CD14-positive monocyte (primary cell): ENCODE results near the gene DOCK4. TPM values are rescaled to one million over a fixed set of nuclear protein-coding genes. Genes with fewer than 3 reads are reported as not detected.

ENCODE experiments used
- DNase-seq, 3 donors: peaks; one replicate each; pipeline ENCODE4 v3.0.0-alpha.2; 2011 to 2022
- H2AFZ ChIP-seq: 2 replicates; pipeline ENCODE4 v1.6.0; 2012; ENCODE audit warnings: mild to moderate bottlenecking, low read depth, low read length, inconsistent platforms; ENCODE audit not compliant: insufficient read depth, poor library complexity, severe bottlenecking
- H3K27ac ChIP-seq, 2 donors: 1 replicate in 1 of 2; 2 replicates in 1 of 2; pipeline ENCODE4 v1.5.1; 2012 to 2013; ENCODE audit warnings: low read length in 2 of 2, control low read depth in 1 of 2, inconsistent platforms in 1 of 2, low read depth in 1 of 2, mild to moderate bottlenecking in 1 of 2
- H3K27me3 ChIP-seq, 2 donors: one replicate each; pipeline versions ENCODE4 v1.6.0 to v1.6.1; 2011 to 2013; ENCODE audit warnings: low read length in 2 of 2; ENCODE audit not compliant: control insufficient read depth in 2 of 2, insufficient read depth in 2 of 2
- H3K36me3 ChIP-seq, 2 donors: replicated peaks in 1 of 2; 1 replicate in 1 of 2; 2 replicates in 1 of 2; pipeline versions ENCODE4 v1.5.1 to v1.6.1; 2012 to 2013; ENCODE audit warnings: low read length in 2 of 2, control low read depth in 1 of 2, inconsistent platforms in 1 of 2, mild to moderate bottlenecking in 1 of 2; ENCODE audit not compliant: insufficient read depth in 2 of 2, control insufficient read depth in 1 of 2
- H3K4me1 ChIP-seq, 2 donors: 1 replicate in 1 of 2; 2 replicates in 1 of 2; pipeline versions ENCODE4 v1.5.1 to v1.6.1; 2012 to 2013; ENCODE audit warnings: low read length in 2 of 2, control low read depth in 1 of 2, inconsistent platforms in 1 of 2, mild to moderate bottlenecking in 1 of 2, moderate library complexity in 1 of 2; ENCODE audit not compliant: insufficient read depth in 2 of 2, control insufficient read depth in 1 of 2
- H3K4me2 ChIP-seq: replicated peaks from 2 replicates; pipeline ENCODE3; 2012; ENCODE audit warnings: low read length, moderate library complexity, mild to moderate bottlenecking; ENCODE audit not compliant: poor library complexity, severe bottlenecking; ENCODE audit errors: extremely low read depth
- H3K4me3 ChIP-seq, 3 experiments: fragments of 200-600 bp in 1 of 3; sonication (generic) in 1 of 3; replicated peaks in 1 of 3; 1 replicate in 2 of 3; 2 replicates in 1 of 3; pipeline ENCODE4 v1.5.1; 2011 to 2013; ENCODE audit warnings: low read length in 3 of 3, mild to moderate bottlenecking in 3 of 3, control low read depth in 2 of 3, low read depth in 2 of 3, inconsistent platforms in 1 of 3, moderate library complexity in 1 of 3
- H3K79me2 ChIP-seq: 2 replicates; pipeline ENCODE4 v1.6.0; 2012; ENCODE audit warnings: mild to moderate bottlenecking, control low read depth, inconsistent platforms, low read length, moderate library complexity; ENCODE audit not compliant: insufficient read depth
- H3K9ac ChIP-seq: 2 replicates; pipeline ENCODE4 v1.6.0; 2017; ENCODE audit warnings: low read length, mild to moderate bottlenecking; ENCODE audit not compliant: insufficient read depth, poor library complexity, severe bottlenecking
- H3K9me3 ChIP-seq, 2 donors: replicated peaks in 1 of 2; 1 replicate in 1 of 2; 2 replicates in 1 of 2; pipeline versions ENCODE4 v1.5.1 to v1.6.1; 2012 to 2013; ENCODE audit warnings: low read length in 2 of 2, control low read depth in 1 of 2; ENCODE audit not compliant: control insufficient read depth in 1 of 2, insufficient read depth in 1 of 2
- H4K20me1 ChIP-seq: 2 replicates; pipeline ENCODE4 v1.6.0; 2012; ENCODE audit warnings: mild to moderate bottlenecking, low read length, control low read depth, moderate library complexity; ENCODE audit not compliant: insufficient read depth
- H3K27ac Mint-ChIP-seq, 7 donors: one replicate each; pipeline ENCODE4 v1.8.0; 2020; ENCODE audit warnings: mild to moderate bottlenecking in 7 of 7, mixed read lengths in 7 of 7, moderate library complexity in 6 of 7, inconsistent platforms in 2 of 7
- H3K27me3 Mint-ChIP-seq, 3 donors: one replicate each; pipeline ENCODE4 v1.8.0; 2021 to 2022; ENCODE audit warnings: low read depth in 3 of 3, mild to moderate bottlenecking in 3 of 3, mixed read lengths in 3 of 3, moderate library complexity in 3 of 3, inconsistent platforms in 1 of 3
- H3K36me3 Mint-ChIP-seq, 2 donors: one replicate each; pipeline ENCODE4 v1.8.0; 2020; ENCODE audit warnings: mixed read lengths in 2 of 2, inconsistent platforms in 1 of 2, mild to moderate bottlenecking in 1 of 2
- H3K4me1 Mint-ChIP-seq: one replicate; pipeline ENCODE4 v1.8.0; 2020; ENCODE audit warnings: mild to moderate bottlenecking, mixed read lengths
- H3K4me3 Mint-ChIP-seq, 2 donors: one replicate each; pipeline ENCODE4 v1.8.0; 2020; ENCODE audit warnings: mild to moderate bottlenecking in 2 of 2, mixed read lengths in 2 of 2, moderate library complexity in 1 of 2
- H3K9me3 Mint-ChIP-seq, 7 donors: one replicate each; pipeline ENCODE4 v1.8.0; 2020 to 2022; ENCODE audit warnings: mixed read lengths in 7 of 7, mild to moderate bottlenecking in 6 of 7, moderate library complexity in 6 of 7, inconsistent platforms in 2 of 7
- CTCF ChIP-seq: fragments of 200-600 bp; IDR thresholded peaks from one replicate; pipeline ENCODE4 v1.8.0; 2022; ENCODE audit warnings: antibody characterized with exemption, mild to moderate bottlenecking
- WGBS: methylation state at CpG from one replicate; pipeline ENCODE4 v1.1.5; 2013; ENCODE audit warnings: missing lambda C conversion rate; ENCODE audit not compliant: insufficient coverage; 5-methylcytosine and 5-hydroxymethylcytosine counted together
- intact Hi-C, 2 donors: fragments of 100-400 bp; cut with micrococcal nuclease; formaldehyde crosslinking; loops; one replicate each; pipeline versions ENCODE4 v1.15.0 to v1.15.1; 2023
- polyA plus RNA-seq, 3 donors: library from polyadenylated mRNA; depleted of rRNA in 1 of 3; unstranded in 2 of 3; stranded (reverse) in 1 of 3; fragments of 300-500 nt in 2 of 3; fragments of >200 nt in 1 of 3; fragmentation: Illumina TruSeq in 2 of 3; gene quantifications; 1 replicate in 2 of 3; 2 replicates in 1 of 3; pipeline ENCODE4 v1.2.3, GENCODE V29; 2012 to 2021

The DOCK4 gene
- polyA plus RNA-seq, 3 donors, result 1.3 to 5.0 (median 2.7) TPM

GRCh38 chr7:112012242-112012641, 194.0 kb downstream of the DOCK4 start:
- intact Hi-C loops, result no loop called here
- Mint-ChIP-seq H3K9me3 (peaks cover 0 to 4% (median 0%) of the 10 kb centered on the region in 7 donors), H3K36me3 (no peaks in the 10 kb centered on the region), H3K4me3 (no peak overlapping the region), H3K27ac (no peak overlapping the region), H3K4me1 (peaks cover 5% of the 10 kb centered on the region), H3K27me3 (peaks cover 0 to 2% (median 0%) of the 10 kb centered on the region in 3 donors)
- Histone ChIP-seq H3K79me2 (no peaks in the 10 kb centered on the region), H3K4me3 (no peak overlapping the region), H4K20me1 (no peaks in the 10 kb centered on the region), H3K9me3 (no peaks in the 10 kb centered on the region), H3K4me2 (no peak overlapping the region), H2AFZ (no peak overlapping the region), H3K36me3 (no peaks in the 10 kb centered on the region), H3K4me1 (no peaks in the 10 kb centered on the region), H3K27me3 (no peaks in the 10 kb centered on the region), H3K27ac (no peak overlapping the region), H3K9ac (no peak overlapping the region)
- DNase-seq, result no peak
- WGBS, result no CpG with 5 or more reads among the region's 5 CpGs
- no peak for TF ChIP-seq CTCF

- Histone ChIP-seq H3K36me3 (no peaks in the 10 kb centered on the region), H3K4me2 (no peak overlapping the region), H3K9ac (no peak overlapping the region), H4K20me1 (no peaks in the 10 kb centered on the region), H3K79me2 (no peaks in the 10 kb centered on the region), H2AFZ (no peak overlapping the region), H3K4me1 (no peaks in the 10 kb centered on the region), H3K4me3 (no peak overlapping the region), H3K9me3 (no peaks in the 10 kb centered on the region), H3K27me3 (no peaks in the 10 kb centered on the region), H3K27ac (no peak overlapping the region)
- H3K4me3 Mint-ChIP-seq, result no peak overlapping the region
- no peak for DNase-seq
- WGBS, result 17% methylated on average over 3 of the region's 4 CpGs
- peaks cover 5% of the 10 kb centered on the region for H3K4me1 Mint-ChIP-seq
- H3K27me3 Mint-ChIP-seq, result peaks cover 0 to 3% (median 2%) of the 10 kb centered on the region in 3 donors
- peaks cover 0 to 4% (median 0%) of the 10 kb centered on the region in 7 donors for H3K9me3 Mint-ChIP-seq
- no peak for TF ChIP-seq CTCF
- peak overlapping the region in 2 of 7 donors; percentile 46 to 51 for H3K27ac Mint-ChIP-seq
- no peaks in the 10 kb centered on the region for H3K36me3 Mint-ChIP-seq
- intact Hi-C loops, result no loop called here
Observed at GRCh38 chr7:112010994-112011393, 195.2 kb downstream of the DOCK4 start.
